Measurements from ENCODE around the gene LYL1. TPM values are rescaled to one million over a fixed set of nuclear protein-coding genes. Genes with fewer than 3 reads are reported as not detected.

LYL1 gene
- total RNA-seq, 1 donor from 2014 or later = 6.3 TPM

- H3K27ac ChIP-seq (replicated peaks) = peak overlapping the region; percentile 97
- no peak for DNase-seq
- H3K4me3 ChIP-seq = peak overlapping the region; percentile 42
- intact Hi-C loops (cut with micrococcal nuclease) = no loop called here
- H3K27me3 ChIP-seq (ENCODE audit: low read depth) = no peaks in the 10 kb centered on the region
- TF ChIP-seq CTCF (IDR thresholded peaks at IDR 0.05; ENCODE audit: borderline replicate concordance) = no peak
- H3K4me1 ChIP-seq = peaks cover 53% of the 10 kb centered on the region
- H3K36me3 ChIP-seq = peaks cover 21% of the 10 kb centered on the region
- no peaks in the 10 kb centered on the region for H3K9me3 ChIP-seq (replicated peaks)
These were observed 2.4 kb upstream of the LYL1 start for GRCh38 chr19:13104848-13105711.

- peak overlapping the region; percentile 42 for H3K4me3 ChIP-seq
- TF ChIP-seq CTCF (IDR thresholded peaks at IDR 0.05; ENCODE audit: borderline replicate concordance) = peak; percentile 74
These were observed 1.7 kb upstream of the LYL1 start for GRCh38 chr19:13104360-13104847.

GRCh38 chr19:13103581-13104359, 1.1 kb upstream of the LYL1 start:
- no peaks in the 10 kb centered on the region for H3K27me3 ChIP-seq (ENCODE audit: low read depth)
- peaks cover 64% of the 10 kb centered on the region for H3K4me1 ChIP-seq
- intact Hi-C loops (cut with micrococcal nuclease) = no loop called here
- no peak for DNase-seq
- H3K4me3 ChIP-seq = peak overlapping the region; percentile 70
- H3K9me3 ChIP-seq (replicated peaks) = no peaks in the 10 kb centered on the region
- peak overlapping the region; percentile 97 for H3K27ac ChIP-seq (replicated peaks)
- H3K36me3 ChIP-seq = peaks cover 8% of the 10 kb centered on the region
- no peak for TF ChIP-seq CTCF (IDR thresholded peaks at IDR 0.05; ENCODE audit: borderline replicate concordance)

More at GRCh38 chr19:13104360-13104847, 1.7 kb upstream of the LYL1 start:
- H3K4me1 ChIP-seq = peaks cover 58% of the 10 kb centered on the region
- peaks cover 14% of the 10 kb centered on the region for H3K36me3 ChIP-seq
- peak overlapping the region; percentile 97 for H3K27ac ChIP-seq (replicated peaks)
- DNase-seq = peak; percentile 79
- intact Hi-C loops (cut with micrococcal nuclease) = no loop called here
- no peaks in the 10 kb centered on the region for H3K27me3 ChIP-seq (ENCODE audit: low read depth)
- H3K9me3 ChIP-seq (replicated peaks) = no peaks in the 10 kb centered on the region

- Histone ChIP-seq H3K4me1 (peaks cover 78% of the 10 kb centered on the region), H3K4me3 (peak overlapping the region; percentile 70)
- intact Hi-C loops (cut with micrococcal nuclease) = no loop called here
These were observed 317 bp downstream of the LYL1 start for GRCh38 chr19:13102416-13102665.

More at GRCh38 chr19:13102416-13102665, 317 bp downstream of the LYL1 start:
- no peak for TF ChIP-seq CTCF (IDR thresholded peaks at IDR 0.05; ENCODE audit: borderline replicate concordance)
- Histone ChIP-seq H3K9me3 (replicated peaks) (no peaks in the 10 kb centered on the region), H3K36me3 (peaks cover 4% of the 10 kb centered on the region), H3K27me3 (ENCODE audit: low read depth) (no peaks in the 10 kb centered on the region), H3K27ac (replicated peaks) (peak overlapping the region; percentile 97)
- DNase-seq = no peak
